Transverse colon (tissue), 4 donors: ENCODE measurements around the gene RMI2. TPM values are rescaled to one million over a fixed set of nuclear protein-coding genes. Genes with fewer than 3 reads are reported as not detected.

Source experiments
- DNase-seq: peaks from one replicate; pipeline ENCODE4 v3.0.0-alpha.2; 2019
- H3K27ac ChIP-seq, 4 donors: fragments of 200-600 bp; sonication (generic); 2 replicates each; pipeline ENCODE4 v1.5.1; 2016 to 2018; ENCODE audit warnings: inconsistent platforms in 4 of 4
- H3K27me3 ChIP-seq: fragments of 200-600 bp; sonication (generic); 2 replicates; pipeline ENCODE4 v1.5.1; 2017; ENCODE audit warnings: inconsistent platforms
- H3K36me3 ChIP-seq, 4 donors: fragments of 200-600 bp; sonication (generic); 2 replicates each; pipeline ENCODE4 v1.5.1; 2017 to 2019; ENCODE audit warnings: inconsistent platforms in 4 of 4
- H3K4me1 ChIP-seq, 4 donors: fragments of 200-600 bp; sonication (generic); 2 replicates each; pipeline ENCODE4 v1.5.1; 2017 to 2020; ENCODE audit warnings: inconsistent platforms in 4 of 4
- H3K4me3 ChIP-seq, 4 donors: fragments of 200-600 bp; sonication (generic); 1 replicate in 1 of 4; 2 replicates in 3 of 4; pipeline versions ENCODE4 v1.5.1 to v1.6.1; 2017 to 2019; ENCODE audit warnings: inconsistent platforms in 4 of 4
- H3K9me3 ChIP-seq, 2 donors: fragments of 200-600 bp; sonication (generic); 2 replicates each; pipeline ENCODE4 v1.5.1; 2017 to 2019; ENCODE audit warnings: inconsistent platforms in 2 of 2
- EP300 ChIP-seq: sonication (generic); formaldehyde crosslinking; IDR thresholded peaks from one replicate; pipeline ENCODE4 v1.6.1; 2017; ENCODE audit warnings: antibody characterized with exemption, low read depth
- POLR2A ChIP-seq: fragments of 450-650 bp; IDR thresholded peaks from one replicate; pipeline ENCODE4 v1.6.1; 2016; ENCODE audit warnings: antibody characterized with exemption, mild to moderate bottlenecking, moderate library complexity
- POLR2AphosphoS5 ChIP-seq, 3 donors: sonication (generic); formaldehyde crosslinking; IDR thresholded peaks; one replicate each; pipeline ENCODE4 v1.6.1; 2016; ENCODE audit warnings: antibody characterized with exemption in 3 of 3
- WGBS, 2 donors: methylation state at CpG; one replicate each; pipeline ENCODE4 v1.1.5; 2018; ENCODE audit warnings: low coverage in 1 of 2; 5-methylcytosine and 5-hydroxymethylcytosine counted together
- in situ Hi-C, 4 donors: fragments of 200-750 bp; cut with MboI; loops; one replicate each; pipeline versions ENCODE4 v1.15.0 to v1.15.1; 2017; ENCODE audit warnings: low sequenced_read_pairs in 3 of 4, low pct_ligation_motif_present in 1 of 4, low pct_unique_long_range_greater_than_20kb in 1 of 4
- intact Hi-C: fragments of 100-400 bp; cut with DNase I; formaldehyde crosslinking; loops from one replicate; pipeline ENCODE4 v1.15.1; 2023; ENCODE audit warnings: low total_unique reads
- total RNA-seq, 4 donors: library from RNA; depleted of rRNA; stranded (reverse); fragments of >200 nt; gene quantifications; one replicate each; pipeline ENCODE4 v1.1.0, GENCODE V29; 2016
- TF ChIP-seq, protein P1 (sequence below), 5 experiments: fragments of 200-600 bp in 3 of 5; fragments of 450-650 bp in 2 of 5; sonication (generic) in 3 of 5; IDR thresholded peaks; 1 replicate in 2 of 5; 2 replicates in 3 of 5; pipeline ENCODE4 v1.5.1; 2016 to 2017; ENCODE audit warnings: antibody characterized with exemption in 5 of 5, inconsistent platforms in 3 of 5, mild to moderate bottlenecking in 2 of 5, moderate library complexity in 1 of 5

Gene RMI2
- total RNA-seq, 4 donors from 2014 or later, result 2.3 to 2.9 TPM; not detected in 2

- no peak overlapping the region for H3K27ac ChIP-seq
- H3K4me3 ChIP-seq, result no peak overlapping the region
- H3K4me1 ChIP-seq, result peaks cover 0 to 13% (median 5%) of the 10 kb centered on the region in 4 donors
- 40 to 84% methylated on average over 1 to 7 of the region's 7 CpGs for WGBS, 2 donors
- in situ Hi-C loops, result loop anchor here (10.0 to 25.0 kb wide), 3 partner anchors 96 to 396 kb away; partner anchors contain the start of genes PRM3 (in 2 of the 4), SOCS1 (in 2 of the 4) and TNP2 (in 2 of the 4)
- no peak for DNase-seq
- peaks cover 2% of the 10 kb centered on the region for H3K27me3 ChIP-seq
- intact Hi-C loops, result loop anchor here (10.0 kb wide), 2 partner anchors 104 to 384 kb away; partner anchors contain the start of gene SOCS1
- no peaks in the 10 kb centered on the region for H3K9me3 ChIP-seq
- TF ChIP-seq, protein P1, sequence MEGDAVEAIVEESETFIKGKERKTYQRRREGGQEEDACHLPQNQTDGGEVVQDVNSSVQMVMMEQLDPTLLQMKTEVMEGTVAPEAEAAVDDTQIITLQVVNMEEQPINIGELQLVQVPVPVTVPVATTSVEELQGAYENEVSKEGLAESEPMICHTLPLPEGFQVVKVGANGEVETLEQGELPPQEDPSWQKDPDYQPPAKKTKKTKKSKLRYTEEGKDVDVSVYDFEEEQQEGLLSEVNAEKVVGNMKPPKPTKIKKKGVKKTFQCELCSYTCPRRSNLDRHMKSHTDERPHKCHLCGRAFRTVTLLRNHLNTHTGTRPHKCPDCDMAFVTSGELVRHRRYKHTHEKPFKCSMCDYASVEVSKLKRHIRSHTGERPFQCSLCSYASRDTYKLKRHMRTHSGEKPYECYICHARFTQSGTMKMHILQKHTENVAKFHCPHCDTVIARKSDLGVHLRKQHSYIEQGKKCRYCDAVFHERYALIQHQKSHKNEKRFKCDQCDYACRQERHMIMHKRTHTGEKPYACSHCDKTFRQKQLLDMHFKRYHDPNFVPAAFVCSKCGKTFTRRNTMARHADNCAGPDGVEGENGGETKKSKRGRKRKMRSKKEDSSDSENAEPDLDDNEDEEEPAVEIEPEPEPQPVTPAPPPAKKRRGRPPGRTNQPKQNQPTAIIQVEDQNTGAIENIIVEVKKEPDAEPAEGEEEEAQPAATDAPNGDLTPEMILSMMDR (IDR thresholded peaks at IDR 0.05), result no peak
- TF ChIP-seq EP300, result no peak
- TF ChIP-seq POLR2A, result no peak
- TF ChIP-seq POLR2AphosphoS5 (IDR thresholded peaks at IDR 0.05), result no peak
- H3K36me3 ChIP-seq, result no peaks in the 10 kb centered on the region
Measured at GRCh38 chr16:11358531-11358930, 13.3 kb downstream of the RMI2 start.

- no peak for DNase-seq
- in situ Hi-C loops (loop anchor here (10.0 to 25.0 kb wide), 3 partner anchors 97 to 397 kb away; partner anchors contain the start of genes PRM3 (in 2 of the 4), SOCS1 (in 2 of the 4) and TNP2 (in 2 of the 4)), intact Hi-C loops (loop anchor here (10.0 kb wide), 2 partner anchors 105 to 385 kb away; partner anchors contain the start of gene SOCS1)
- WGBS, 2 donors, result 40 to 77% methylated on average over 2 to 5 of the region's 5 CpGs
- TF ChIP-seq, protein P1 (IDR thresholded peaks at IDR 0.05), result no peak
- TF ChIP-seq EP300, result no peak
- Histone ChIP-seq H3K27me3 (peaks cover 2% of the 10 kb centered on the region), H3K4me3 (no peak overlapping the region), H3K27ac (no peak overlapping the region), H3K36me3 (no peaks in the 10 kb centered on the region), H3K9me3 (no peaks in the 10 kb centered on the region), H3K4me1 (peaks cover 0 to 13% (median 5%) of the 10 kb centered on the region in 4 donors)
Measured at GRCh38 chr16:11359370-11359769, 14.1 kb downstream of the RMI2 start.

GRCh38 chr16:11360641-11361373 lies 15.5 kb downstream of the RMI2 start:
- peaks cover 0 to 10% (median 2%) of the 10 kb centered on the region in 4 donors for H3K4me1 ChIP-seq
- H3K27ac ChIP-seq, result no peak overlapping the region
- H3K36me3 ChIP-seq, result no peaks in the 10 kb centered on the region
- H3K9me3 ChIP-seq, result no peaks in the 10 kb centered on the region
- TF ChIP-seq, protein P1 (IDR thresholded peaks at IDR 0.05), result no peak
- TF ChIP-seq EP300, result no peak
- TF ChIP-seq POLR2A, result no peak
- no peak for TF ChIP-seq POLR2AphosphoS5 (IDR thresholded peaks at IDR 0.05)
- DNase-seq, result no peak
- in situ Hi-C loops (loop anchor here in 3 of 4 donors (25.0 kb wide), 2 partner anchors 99 to 399 kb away; partner anchors contain the start of genes PRM3 (in 2 of the 3), SOCS1 (in 2 of the 3) and TNP2 (in 2 of the 3)), intact Hi-C loops (no loop called here)
- WGBS, 2 donors, result 81 to 82% methylated on average over 5 to 13 of the region's 13 CpGs
- H3K4me3 ChIP-seq, result no peak overlapping the region
- H3K27me3 ChIP-seq, result peaks cover 2% of the 10 kb centered on the region

GRCh38 chr16:11361701-11362451 lies 16.6 kb downstream of the RMI2 start:
- H3K36me3 ChIP-seq, result no peaks in the 10 kb centered on the region
- no peak overlapping the region for H3K4me3 ChIP-seq
- in situ Hi-C loops, result loop anchor here in 3 of 4 donors (25.0 kb wide), 2 partner anchors 100 to 400 kb away; partner anchors contain the start of genes PRM3 (in 2 of the 3), SOCS1 (in 2 of the 3) and TNP2 (in 2 of the 3)
- TF ChIP-seq POLR2A, result no peak
- TF ChIP-seq, protein P1 (IDR thresholded peaks at IDR 0.05), result no peak
- no peak for TF ChIP-seq POLR2AphosphoS5 (IDR thresholded peaks at IDR 0.05)
- no peak for TF ChIP-seq EP300
- 61% methylated on average over 16 of the region's 16 CpGs; no CpG with 5 or more reads in 1 of the 2 donors for WGBS, 2 donors
- intact Hi-C loops, result no loop called here
- H3K27ac ChIP-seq, result no peak overlapping the region
- DNase-seq, result no peak
- H3K4me1 ChIP-seq, result peaks cover 0 to 7% (median 2%) of the 10 kb centered on the region in 4 donors
- H3K9me3 ChIP-seq, result no peaks in the 10 kb centered on the region
- H3K27me3 ChIP-seq, result peaks cover 2% of the 10 kb centered on the region
